Right atrium auricular region (tissue), 2 donors: ENCODE measurements around the gene MAML2. TPM values are rescaled to one million over a fixed set of nuclear protein-coding genes. Genes with fewer than 3 reads are reported as not detected.

Experiments used
- DNase-seq: peaks from one replicate; pipeline ENCODE4 v3.0.0-alpha.2; 2019; ENCODE audit warnings: low spot score
- H3K27ac ChIP-seq, 2 donors: fragments of 200-600 bp; sonication (generic); 1 replicate in 1 of 2; 2 replicates in 1 of 2; pipeline ENCODE4 v1.5.1; 2016 to 2019
- H3K27me3 ChIP-seq, 2 donors: fragments of 200-600 bp; sonication (generic); one replicate each; pipeline versions ENCODE4 v1.5.1 to v1.6.0; 2017 to 2019
- H3K36me3 ChIP-seq: fragments of 200-600 bp; sonication (generic); one replicate; pipeline ENCODE4 v1.5.1; 2016
- H3K4me1 ChIP-seq, 2 donors: fragments of 200-600 bp; sonication (generic); one replicate each; pipeline versions ENCODE4 v1.5.1 to v1.6.0; 2017 to 2019
- H3K4me3 ChIP-seq, 2 donors: fragments of 200-600 bp; sonication (generic); 1 replicate in 1 of 2; 2 replicates in 1 of 2; pipeline ENCODE4 v1.5.1; 2017 to 2019; ENCODE audit warnings: mild to moderate bottlenecking in 1 of 2, moderate library complexity in 1 of 2
- H3K9me3 ChIP-seq, 2 donors: fragments of 200-600 bp; sonication (generic); one replicate each; pipeline ENCODE4 v1.5.1; 2019
- total RNA-seq, 2 donors: library from RNA; depleted of rRNA; stranded (reverse); fragments of >200 nt; gene quantifications; one replicate each; pipeline ENCODE4 v1.1.0, GENCODE V29; 2016
- TF ChIP-seq, protein P1 (sequence below), 2 donors: fragments of 200-600 bp; sonication (generic); IDR thresholded peaks; one replicate each; pipeline ENCODE4 v1.5.1; 2019; ENCODE audit warnings: antibody characterized with exemption in 2 of 2

The MAML2 gene
- total RNA-seq, 2 donors from 2014 or later: 7.6 to 16.6 TPM

DNA sequence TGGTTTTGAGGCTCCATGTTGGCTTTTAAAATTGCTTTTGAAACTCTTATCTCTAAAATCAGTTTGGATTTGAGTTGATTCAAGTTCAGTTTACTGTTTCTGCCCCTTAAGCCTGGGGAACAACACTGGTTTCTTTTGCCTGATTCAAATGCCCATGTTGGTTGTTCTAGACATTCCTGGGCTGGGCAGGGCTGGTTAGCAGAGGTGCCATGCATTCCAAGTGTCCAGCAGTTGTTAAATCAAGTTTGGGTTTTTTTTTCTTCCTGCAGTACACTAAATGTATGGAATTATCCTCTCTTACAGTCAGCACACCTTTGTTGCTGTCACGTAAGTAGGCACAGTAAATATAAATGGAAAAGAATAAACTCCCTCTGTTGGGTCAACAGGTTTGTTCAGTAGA lies 351.9 kb downstream of the MAML2 start:
- H3K27ac ChIP-seq: peak overlapping the region in 1 of 2 donors; percentile 3

DNA sequence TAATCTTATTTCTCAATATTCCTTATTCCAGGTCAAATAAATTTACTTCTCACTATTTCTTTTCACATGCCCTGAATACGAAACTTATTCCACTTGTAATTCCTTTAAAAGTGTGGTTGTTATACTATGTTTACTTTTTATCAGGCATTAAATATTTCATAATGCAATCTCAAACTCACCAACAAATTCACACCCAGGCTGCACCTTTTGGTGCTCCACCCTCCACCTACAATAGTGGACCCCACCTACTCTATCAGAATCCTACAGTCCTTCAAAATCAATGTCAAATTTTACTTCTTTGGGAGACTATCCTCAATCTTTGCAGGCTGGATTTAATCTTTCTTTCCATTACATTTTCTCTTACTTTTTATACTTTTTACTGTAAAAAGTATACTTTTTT lies 353.2 kb downstream of the MAML2 start:
- H3K27me3 ChIP-seq: no peaks in the 10 kb centered on the region
- TF ChIP-seq, protein P1, sequence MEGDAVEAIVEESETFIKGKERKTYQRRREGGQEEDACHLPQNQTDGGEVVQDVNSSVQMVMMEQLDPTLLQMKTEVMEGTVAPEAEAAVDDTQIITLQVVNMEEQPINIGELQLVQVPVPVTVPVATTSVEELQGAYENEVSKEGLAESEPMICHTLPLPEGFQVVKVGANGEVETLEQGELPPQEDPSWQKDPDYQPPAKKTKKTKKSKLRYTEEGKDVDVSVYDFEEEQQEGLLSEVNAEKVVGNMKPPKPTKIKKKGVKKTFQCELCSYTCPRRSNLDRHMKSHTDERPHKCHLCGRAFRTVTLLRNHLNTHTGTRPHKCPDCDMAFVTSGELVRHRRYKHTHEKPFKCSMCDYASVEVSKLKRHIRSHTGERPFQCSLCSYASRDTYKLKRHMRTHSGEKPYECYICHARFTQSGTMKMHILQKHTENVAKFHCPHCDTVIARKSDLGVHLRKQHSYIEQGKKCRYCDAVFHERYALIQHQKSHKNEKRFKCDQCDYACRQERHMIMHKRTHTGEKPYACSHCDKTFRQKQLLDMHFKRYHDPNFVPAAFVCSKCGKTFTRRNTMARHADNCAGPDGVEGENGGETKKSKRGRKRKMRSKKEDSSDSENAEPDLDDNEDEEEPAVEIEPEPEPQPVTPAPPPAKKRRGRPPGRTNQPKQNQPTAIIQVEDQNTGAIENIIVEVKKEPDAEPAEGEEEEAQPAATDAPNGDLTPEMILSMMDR (IDR thresholded peaks at IDR 0.05): no peak
- no peak for DNase-seq
- H3K27ac ChIP-seq: no peak overlapping the region
- no peaks in the 10 kb centered on the region for H3K4me1 ChIP-seq
- peaks cover 4% of the 10 kb centered on the region for H3K36me3 ChIP-seq
- no peak overlapping the region for H3K4me3 ChIP-seq
- no peaks in the 10 kb centered on the region for H3K9me3 ChIP-seq

More for the DNA sequence above, 351.9 kb downstream of the MAML2 start:
- Histone ChIP-seq H3K27me3 (no peaks in the 10 kb centered on the region), H3K4me3 (no peak overlapping the region), H3K36me3 (no peaks in the 10 kb centered on the region), H3K9me3 (no peaks in the 10 kb centered on the region), H3K4me1 (no peaks in the 10 kb centered on the region)
- TF ChIP-seq, protein P1 (IDR thresholded peaks at IDR 0.05): no peak
- DNase-seq: no peak

GRCh38 chr11:95989076-95989605 lies 353.9 kb downstream of the MAML2 start:
- DNase-seq: no peak
- H3K27ac ChIP-seq: no peak overlapping the region
- H3K27me3 ChIP-seq: no peaks in the 10 kb centered on the region
- TF ChIP-seq, protein P1 (IDR thresholded peaks at IDR 0.05): no peak
- H3K4me1 ChIP-seq: no peaks in the 10 kb centered on the region
- peaks cover 10% of the 10 kb centered on the region for H3K36me3 ChIP-seq
- H3K4me3 ChIP-seq: no peak overlapping the region
- no peaks in the 10 kb centered on the region for H3K9me3 ChIP-seq

GRCh38 chr11:95985174-95985808 lies 357.7 kb downstream of the MAML2 start:
- TF ChIP-seq, protein P1 (IDR thresholded peaks at IDR 0.05): no peak
- no peak overlapping the region for H3K27ac ChIP-seq
- no peaks in the 10 kb centered on the region for H3K4me1 ChIP-seq
- no peak for DNase-seq
- no peaks in the 10 kb centered on the region for H3K9me3 ChIP-seq
- no peak overlapping the region for H3K4me3 ChIP-seq
- H3K27me3 ChIP-seq: no peaks in the 10 kb centered on the region
- peaks cover 14% of the 10 kb centered on the region for H3K36me3 ChIP-seq

- Histone ChIP-seq H3K4me3 (no peak overlapping the region), H3K27me3 (no peaks in the 10 kb centered on the region), H3K4me1 (no peaks in the 10 kb centered on the region), H3K9me3 (no peaks in the 10 kb centered on the region), H3K36me3 (peaks cover 23% of the 10 kb centered on the region), H3K27ac (no peak overlapping the region)
- TF ChIP-seq, protein P1 (IDR thresholded peaks at IDR 0.05): no peak
- no peak for DNase-seq
Measured at GRCh38 chr11:95984072-95984471, 358.9 kb downstream of the MAML2 start.
